ENCODE data around the gene AGMAT. TPM values are rescaled to one million over a fixed set of nuclear protein-coding genes. Genes with fewer than 3 reads are reported as not detected.

AGMAT gene
- total and polyA plus RNA-seq, 9 of the 15 experiments (the other 6 are each of a cell fraction or from before 2014, with no cell fraction given), result not detected

DNA sequence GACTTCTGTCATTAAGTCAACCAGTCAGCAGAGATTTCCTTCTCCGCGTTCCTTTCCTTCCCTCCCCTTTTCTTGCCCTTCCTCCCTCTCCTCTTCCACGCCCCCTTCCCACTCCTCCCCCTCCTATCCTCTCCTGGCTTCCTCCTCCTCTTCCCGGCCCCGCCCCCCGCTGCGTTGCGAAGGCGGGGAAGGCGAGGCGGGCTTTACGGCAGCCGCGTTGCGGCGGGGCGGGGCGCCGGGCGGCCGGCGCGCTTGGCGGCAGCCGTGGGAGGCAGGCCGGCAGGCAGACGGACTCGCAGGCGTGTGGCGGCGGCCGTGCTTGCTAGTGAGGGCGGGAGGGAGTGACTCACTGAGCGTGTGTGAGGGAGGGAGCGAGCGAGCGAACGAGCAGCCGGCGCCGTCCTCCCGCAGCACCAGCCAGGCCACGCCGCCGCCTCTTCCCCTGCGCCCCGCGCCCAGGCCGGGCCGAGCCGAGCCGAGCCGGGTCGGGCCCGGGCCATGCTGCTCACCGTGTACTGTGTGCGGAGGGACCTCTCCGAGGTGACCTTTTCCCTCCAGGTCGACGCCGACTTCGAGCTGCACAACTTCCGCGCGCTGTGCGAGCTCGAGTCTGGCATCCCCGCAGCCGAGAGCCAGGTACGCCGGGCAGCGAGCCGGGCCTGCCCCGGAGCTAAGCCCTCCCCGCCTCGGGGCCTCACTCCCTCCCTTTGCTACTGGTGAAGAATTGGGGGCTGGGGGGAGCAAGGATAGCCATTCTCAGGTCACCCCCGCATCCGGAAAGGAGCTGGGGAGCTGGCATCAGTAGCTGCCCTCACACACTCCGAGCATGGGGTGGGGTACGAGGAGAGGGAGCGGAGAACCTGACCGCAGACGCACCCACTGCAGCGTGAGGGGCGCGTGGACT lies 32.6 kb upstream of the AGMAT start, which contains the start of gene DDI2 (continued):
- no peak for TF ChIP-seq KLF16 (IDR thresholded peaks at IDR 0.05)
- peak; percentile 40; the same call in 1 of the 2 replicates for TF ChIP-seq HES1 (IDR thresholded peaks at IDR 0.05; ENCODE audit: low read depth)
- TF ChIP-seq BCL6 (CRISPR knock-in tag; IDR thresholded peaks at IDR 0.05), result no peak
- TF ChIP-seq GATAD2B (IDR thresholded peaks at IDR 0.05; ENCODE audit: borderline replicate concordance), result peak; percentile 99
- TF ChIP-seq BRD9 (IDR thresholded peaks at IDR 0.05; ENCODE audit: low read depth, partially characterized antibody), result no peak
- peak; percentile 94 for TF ChIP-seq PCBP1 (IDR thresholded peaks at IDR 0.05; ENCODE audit: low read depth, low read length, poor library complexity, severe bottlenecking)
- TF ChIP-seq, protein P1, sequence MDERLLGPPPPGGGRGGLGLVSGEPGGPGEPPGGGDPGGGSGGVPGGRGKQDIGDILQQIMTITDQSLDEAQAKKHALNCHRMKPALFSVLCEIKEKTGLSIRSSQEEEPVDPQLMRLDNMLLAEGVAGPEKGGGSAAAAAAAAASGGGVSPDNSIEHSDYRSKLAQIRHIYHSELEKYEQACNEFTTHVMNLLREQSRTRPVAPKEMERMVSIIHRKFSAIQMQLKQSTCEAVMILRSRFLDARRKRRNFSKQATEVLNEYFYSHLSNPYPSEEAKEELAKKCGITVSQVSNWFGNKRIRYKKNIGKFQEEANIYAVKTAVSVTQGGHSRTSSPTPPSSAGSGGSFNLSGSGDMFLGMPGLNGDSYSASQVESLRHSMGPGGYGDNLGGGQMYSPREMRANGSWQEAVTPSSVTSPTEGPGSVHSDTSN (CRISPR knock-in tag; IDR thresholded peaks at IDR 0.05; ENCODE audit: low read depth), result no peak
- TF ChIP-seq, protein P1 (tag; conservative IDR thresholded peaks at IDR 0.05; ENCODE audit: low read depth), result no peak
- TF ChIP-seq ZBTB26 (CRISPR knock-in tag; IDR thresholded peaks at IDR 0.05), result 0 out of 2 replicates have a peak, but pooled peaks have one; percentile 29
- TF ChIP-seq SIX5 (IDR thresholded peaks at IDR 0.05; ENCODE audit: borderline replicate concordance in 1 of 2, insufficient read depth in 1 of 2, low read depth in 1 of 2, low read length in 2 of 2), result no peak
- TF ChIP-seq ZNF407 (IDR thresholded peaks at IDR 0.05; ENCODE audit: low read depth), result no peak
- peak; percentile 69 for TF ChIP-seq MEIS2 (IDR thresholded peaks at IDR 0.05; ENCODE audit: partially characterized antibody)

All from K562 (cell line).